Glutamatergic neuron (in vitro differentiated cells): ENCODE results near the gene COTL1. TPM values are rescaled to one million over a fixed set of nuclear protein-coding genes. Genes with fewer than 3 reads are reported as not detected.

Experiments used
- DNase-seq: peaks from one replicate; pipeline ENCODE4 v3.0.0; 2022
- H3K27ac Mint-ChIP-seq: one replicate; pipeline ENCODE4 v1.8.0; 2020; ENCODE audit warnings: mild to moderate bottlenecking, mixed read lengths, inconsistent platforms; ENCODE audit not compliant: unreplicated experiment
- H3K27me3 Mint-ChIP-seq: one replicate; pipeline ENCODE4 v1.8.0; 2020; ENCODE audit warnings: mild to moderate bottlenecking, moderate library complexity, mixed read lengths, inconsistent platforms; ENCODE audit not compliant: unreplicated experiment
- H3K36me3 Mint-ChIP-seq: one replicate; pipeline ENCODE4 v1.8.0; 2020; ENCODE audit warnings: mild to moderate bottlenecking, mixed read lengths, inconsistent platforms; ENCODE audit not compliant: unreplicated experiment
- H3K4me1 Mint-ChIP-seq: one replicate; pipeline ENCODE4 v1.8.0; 2020; ENCODE audit warnings: mild to moderate bottlenecking, low read depth, mixed read lengths, inconsistent platforms; ENCODE audit not compliant: unreplicated experiment
- H3K4me3 Mint-ChIP-seq: one replicate; pipeline ENCODE4 v1.8.0; 2020; ENCODE audit warnings: mild to moderate bottlenecking, mixed read lengths, inconsistent platforms; ENCODE audit not compliant: unreplicated experiment
- H3K9me3 Mint-ChIP-seq: one replicate; pipeline ENCODE4 v1.8.0; 2020; ENCODE audit warnings: mild to moderate bottlenecking, moderate library complexity, mixed read lengths, inconsistent platforms; ENCODE audit not compliant: unreplicated experiment
- total RNA-seq: library from RNA; stranded (reverse); fragmentation: NEBNext Ultra II Directional; extraction: Animal tissue kit (Norgen Biotek cat#: 25700); gene quantifications from one replicate; pipeline ENCODE4 v1.2.1, GENCODE V29; 2021; ENCODE audit not compliant: unreplicated experiment
- TF ChIP-seq, protein P1 (sequence below): fragments of 200-600 bp; sonication (generic); IDR thresholded peaks from one replicate; pipeline ENCODE4 v1.5.0; 2021; ENCODE audit not compliant: partially characterized antibody, unreplicated experiment

COTL1 gene
- total RNA-seq, 1 donor from 2014 or later: 545 TPM

DNA sequence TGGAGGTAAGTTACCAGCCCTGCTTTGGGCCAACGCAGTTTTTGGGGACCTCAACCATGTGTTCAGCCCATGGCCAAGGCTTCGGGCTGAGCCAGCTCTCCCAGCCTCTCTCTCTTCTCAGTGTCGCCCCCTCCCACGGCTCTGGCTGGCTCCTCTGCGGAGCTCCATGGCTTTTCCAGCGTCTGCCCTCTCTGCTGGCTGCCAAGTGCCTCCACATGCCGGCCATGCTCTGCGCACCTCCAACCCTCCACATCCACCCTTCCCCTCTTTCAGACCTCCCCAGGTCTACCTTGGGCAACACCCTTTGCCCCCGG is 23.2 kb downstream of the COTL1 start:
- H3K27me3 Mint-ChIP-seq: peaks cover 12% of the 10 kb centered on the region
- H3K4me3 Mint-ChIP-seq: peak overlapping the region; percentile 42
- DNase-seq: peak; percentile 44
- peaks cover 55% of the 10 kb centered on the region for H3K4me1 Mint-ChIP-seq
- TF ChIP-seq, protein P1, sequence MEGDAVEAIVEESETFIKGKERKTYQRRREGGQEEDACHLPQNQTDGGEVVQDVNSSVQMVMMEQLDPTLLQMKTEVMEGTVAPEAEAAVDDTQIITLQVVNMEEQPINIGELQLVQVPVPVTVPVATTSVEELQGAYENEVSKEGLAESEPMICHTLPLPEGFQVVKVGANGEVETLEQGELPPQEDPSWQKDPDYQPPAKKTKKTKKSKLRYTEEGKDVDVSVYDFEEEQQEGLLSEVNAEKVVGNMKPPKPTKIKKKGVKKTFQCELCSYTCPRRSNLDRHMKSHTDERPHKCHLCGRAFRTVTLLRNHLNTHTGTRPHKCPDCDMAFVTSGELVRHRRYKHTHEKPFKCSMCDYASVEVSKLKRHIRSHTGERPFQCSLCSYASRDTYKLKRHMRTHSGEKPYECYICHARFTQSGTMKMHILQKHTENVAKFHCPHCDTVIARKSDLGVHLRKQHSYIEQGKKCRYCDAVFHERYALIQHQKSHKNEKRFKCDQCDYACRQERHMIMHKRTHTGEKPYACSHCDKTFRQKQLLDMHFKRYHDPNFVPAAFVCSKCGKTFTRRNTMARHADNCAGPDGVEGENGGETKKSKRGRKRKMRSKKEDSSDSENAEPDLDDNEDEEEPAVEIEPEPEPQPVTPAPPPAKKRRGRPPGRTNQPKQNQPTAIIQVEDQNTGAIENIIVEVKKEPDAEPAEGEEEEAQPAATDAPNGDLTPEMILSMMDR: no peak
- H3K27ac Mint-ChIP-seq: no peak overlapping the region
- peaks cover 4% of the 10 kb centered on the region for H3K9me3 Mint-ChIP-seq
- peaks cover 5% of the 10 kb centered on the region for H3K36me3 Mint-ChIP-seq

DNA sequence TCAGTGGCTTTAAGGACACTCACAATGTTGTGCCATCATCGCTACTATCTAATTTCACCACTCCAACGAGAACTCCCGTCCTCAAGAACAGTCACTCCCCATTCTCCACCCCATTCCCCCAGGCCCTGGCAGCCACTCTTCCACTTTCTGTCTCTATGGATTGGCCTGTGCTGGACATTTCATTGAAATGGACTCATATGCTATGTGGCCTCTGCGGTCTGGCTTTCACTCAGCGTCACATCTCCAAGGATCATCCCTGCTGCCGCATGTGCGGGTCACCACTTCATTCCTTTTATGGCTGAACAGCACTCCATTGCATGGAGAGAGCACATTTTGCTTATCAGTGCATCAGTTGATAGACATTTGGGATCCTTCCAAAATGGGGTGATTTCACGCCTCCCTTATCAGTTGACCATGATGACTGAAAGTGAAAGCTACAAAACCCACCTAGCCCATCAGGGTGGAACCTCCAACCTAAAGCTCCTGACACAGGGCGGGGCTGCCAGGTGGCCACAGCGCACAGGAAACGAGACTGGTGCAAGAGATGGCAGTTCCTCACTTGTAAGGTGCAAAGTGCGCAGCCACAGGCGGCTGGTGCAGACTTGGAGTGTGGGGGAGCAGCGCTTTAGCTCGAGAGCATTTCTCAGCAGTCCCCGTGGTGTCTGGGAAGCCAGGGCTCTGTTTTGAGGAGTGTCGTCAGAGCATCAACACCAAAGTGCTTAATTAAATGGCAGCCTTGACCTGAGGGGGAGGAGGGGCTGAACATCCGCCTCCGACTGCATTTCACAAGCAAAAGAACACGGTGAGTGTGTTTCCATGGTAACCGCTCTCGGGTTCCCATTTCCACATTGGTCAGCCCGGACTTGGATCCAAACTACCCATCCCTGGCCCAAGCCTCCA is 23.8 kb downstream of the COTL1 start:
- Mint-ChIP-seq H3K36me3 (peaks cover 5% of the 10 kb centered on the region), H3K4me3 (no peak overlapping the region), H3K9me3 (peaks cover 4% of the 10 kb centered on the region), H3K27me3 (peaks cover 12% of the 10 kb centered on the region), H3K27ac (no peak overlapping the region), H3K4me1 (peaks cover 49% of the 10 kb centered on the region)
- TF ChIP-seq, protein P1: no peak
- DNase-seq: peak; percentile 40

DNA sequence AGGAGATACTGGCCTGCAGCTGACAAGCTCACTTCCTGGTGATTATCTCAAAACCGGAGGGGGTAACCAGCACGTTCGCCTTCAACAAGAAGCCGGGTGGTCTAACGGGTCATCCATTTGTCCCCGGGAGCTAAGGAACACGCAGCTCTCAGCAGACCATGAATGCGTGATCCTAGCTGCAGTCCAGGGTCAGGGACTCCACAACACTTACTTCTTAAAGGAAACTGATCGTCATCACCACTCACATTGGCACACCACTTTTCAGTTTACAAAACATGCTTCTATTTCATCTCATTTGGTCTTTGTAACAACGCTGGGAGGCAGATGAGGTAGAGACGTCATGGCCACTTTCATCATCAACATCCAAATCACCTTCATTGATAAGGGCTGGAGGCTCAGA is 25.2 kb downstream of the COTL1 start:
- no peak overlapping the region for H3K27ac Mint-ChIP-seq
- H3K9me3 Mint-ChIP-seq: peaks cover 4% of the 10 kb centered on the region
- H3K27me3 Mint-ChIP-seq: peaks cover 8% of the 10 kb centered on the region
- H3K4me3 Mint-ChIP-seq: no peak overlapping the region
- TF ChIP-seq, protein P1: no peak
- no peak for DNase-seq
- H3K4me1 Mint-ChIP-seq: peaks cover 43% of the 10 kb centered on the region
- peaks cover 5% of the 10 kb centered on the region for H3K36me3 Mint-ChIP-seq

DNA sequence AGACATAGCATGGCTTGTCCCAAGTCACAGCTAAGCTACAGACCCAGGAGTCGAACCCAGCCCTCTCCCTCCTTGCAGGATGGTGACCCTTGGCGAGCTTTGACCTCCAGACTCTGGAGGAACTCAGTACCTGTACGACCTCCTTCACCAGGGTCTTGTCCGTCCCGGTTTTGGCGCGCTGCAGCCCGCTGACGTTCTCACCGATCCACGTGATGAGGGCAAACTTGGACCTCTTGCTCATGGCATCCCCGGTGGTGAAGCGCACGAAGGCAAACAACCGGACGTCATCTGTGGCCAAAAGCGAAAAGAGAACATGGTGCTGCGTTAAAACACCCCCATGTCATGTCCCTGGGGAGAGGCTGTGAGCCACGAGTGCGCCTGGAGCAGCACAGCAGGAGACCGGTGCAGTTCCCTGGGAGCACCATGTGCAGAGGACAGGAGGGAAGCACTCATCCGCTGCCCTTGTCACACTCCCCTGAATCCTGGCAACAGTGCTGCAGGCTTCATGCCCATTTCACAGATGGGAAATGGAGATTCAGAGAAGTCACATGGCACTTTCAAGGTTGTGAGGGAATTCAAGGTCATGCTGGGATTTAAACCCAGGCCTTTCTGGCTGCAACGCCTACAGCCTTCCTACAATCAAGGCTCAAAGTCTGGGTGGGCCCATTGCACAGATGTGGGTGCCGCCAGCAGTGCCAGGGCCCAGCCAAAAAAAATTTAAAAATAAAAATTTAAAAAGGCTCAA is 27.7 kb downstream of the COTL1 start:
- TF ChIP-seq, protein P1: no peak
- H3K4me1 Mint-ChIP-seq: peaks cover 38% of the 10 kb centered on the region
- H3K27me3 Mint-ChIP-seq: peaks cover 6% of the 10 kb centered on the region
- DNase-seq: no peak
- no peaks in the 10 kb centered on the region for H3K36me3 Mint-ChIP-seq
- H3K4me3 Mint-ChIP-seq: no peak overlapping the region
- no peak overlapping the region for H3K27ac Mint-ChIP-seq
- H3K9me3 Mint-ChIP-seq: peaks cover 4% of the 10 kb centered on the region

DNA sequence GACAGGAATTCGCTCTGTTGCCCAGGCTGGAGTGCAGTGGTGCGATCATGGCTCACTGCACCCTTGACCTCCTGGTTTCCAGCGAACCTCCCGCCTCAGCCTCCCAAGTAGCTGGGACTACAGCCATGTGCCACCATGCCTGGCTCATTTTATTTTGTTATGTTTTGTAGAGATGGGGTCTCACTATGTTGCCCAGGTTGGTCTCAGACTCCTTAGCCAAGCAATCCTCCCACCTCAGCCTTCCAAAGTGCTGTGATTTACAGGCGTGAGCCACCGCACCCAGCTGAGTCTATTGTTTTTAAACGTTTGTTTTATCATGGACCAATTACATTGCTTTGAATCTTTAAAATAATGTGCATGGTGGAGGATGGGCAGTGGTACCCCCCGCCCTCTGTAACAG is 28.9 kb downstream of the COTL1 start:
- Mint-ChIP-seq H3K27ac (no peak overlapping the region), H3K27me3 (peaks cover 4% of the 10 kb centered on the region), H3K4me1 (peaks cover 29% of the 10 kb centered on the region), H3K9me3 (peaks cover 2% of the 10 kb centered on the region), H3K4me3 (no peak overlapping the region), H3K36me3 (no peaks in the 10 kb centered on the region)
- no peak for DNase-seq
- TF ChIP-seq, protein P1: no peak
